HG03139 (cell line): ENCODE data around the gene JAM3.
"Not testable (repeated sequence)": the region's sequence is repeated elsewhere in the genome, so short reads cannot be mapped to it uniquely, and the experiment has no call there.

Experiments
- ATAC-seq: cut with Tn5 transposase; IDR thresholded peaks from one replicate; pipeline ENCODE4 v1.9.1; 2021; ENCODE audit not compliant: unreplicated experiment

Gene JAM3

GRCh38 chr11:134100171-134100570 lies 31.3 kb downstream of the JAM3 start:
- no peak for ATAC-seq

- no peak for ATAC-seq
Measured at GRCh38 chr11:134101282-134101681, 32.4 kb downstream of the JAM3 start.

DNA sequence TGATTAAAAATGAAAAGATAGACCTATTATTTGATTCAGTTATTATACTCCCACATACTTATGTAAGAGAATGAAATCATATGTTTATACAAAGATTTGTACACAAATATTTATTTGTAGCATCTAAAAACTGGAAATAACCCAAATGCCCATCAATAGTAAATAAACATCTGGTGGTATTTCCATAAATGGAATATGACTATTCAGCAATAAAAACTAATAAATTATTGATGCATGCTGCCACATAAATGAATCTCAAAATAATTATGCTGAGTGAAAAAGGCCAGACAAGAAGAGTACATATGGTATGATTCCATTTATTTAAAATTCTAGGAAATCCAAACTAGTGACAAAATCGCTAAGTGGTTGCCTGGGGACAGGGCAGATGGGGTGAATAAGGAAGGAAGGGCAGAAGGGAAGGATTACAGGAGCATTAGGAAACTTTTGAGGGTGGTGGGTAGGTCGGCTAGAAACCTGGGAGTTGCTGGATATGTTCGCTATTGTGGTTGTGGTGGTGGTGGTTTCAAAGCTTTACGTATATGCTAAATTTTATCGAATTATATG lies 41.5 kb downstream of the JAM3 start:
- no peak for ATAC-seq

DNA sequence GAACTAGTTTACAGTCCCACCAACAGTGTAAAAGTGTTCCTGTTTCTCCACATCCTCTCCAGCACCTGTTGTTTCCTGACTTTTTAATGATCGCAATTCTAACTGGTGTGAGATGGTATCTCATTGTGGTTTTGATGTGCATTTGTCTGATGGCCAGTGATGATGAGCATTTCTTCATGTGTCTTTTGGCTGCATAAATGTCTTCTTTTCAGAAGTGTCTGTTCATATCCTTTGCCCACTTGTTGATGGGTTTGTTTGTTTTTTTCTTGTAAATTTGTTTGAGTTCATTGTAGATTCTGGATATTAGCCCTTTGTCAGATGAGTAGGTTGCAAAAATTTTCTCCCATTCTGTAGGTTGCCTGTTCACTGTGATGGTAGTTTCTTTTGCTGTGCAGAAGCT lies 44.9 kb downstream of the JAM3 start:
- ATAC-seq = not testable (repeated sequence)

GRCh38 chr11:134116210-134116609 lies 47.3 kb downstream of the JAM3 start:
- no peak for ATAC-seq

GRCh38 chr11:134118006-134118405 lies 49.1 kb downstream of the JAM3 start:
- no peak for ATAC-seq

DNA sequence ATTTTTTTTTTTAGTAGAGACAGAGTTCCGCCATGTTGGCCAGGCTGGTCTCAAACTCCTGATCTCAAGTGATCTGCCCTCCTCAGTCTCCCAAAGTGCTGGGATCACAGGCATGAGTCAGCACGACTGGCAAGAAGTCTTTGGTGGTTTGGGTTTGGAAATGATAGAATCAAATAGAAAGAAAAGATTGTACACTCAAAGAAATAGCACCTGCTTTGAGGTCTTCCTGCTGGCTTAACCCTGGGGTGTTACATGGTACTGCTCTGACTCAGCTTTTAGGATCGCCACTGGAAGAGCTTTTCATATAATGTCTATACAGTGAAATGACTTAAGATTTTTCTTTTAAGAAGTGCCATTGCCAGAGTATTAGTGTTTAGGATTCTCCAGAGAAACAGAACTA lies 50.2 kb downstream of the JAM3 start:
- ATAC-seq = no peak

GRCh38 chr11:134120143-134120850 lies 51.4 kb downstream of the JAM3 start:
- no peak for ATAC-seq

- no peak for ATAC-seq
Measured at GRCh38 chr11:134120921-134121526, 52.2 kb downstream of the JAM3 start.

GRCh38 chr11:134124660-134125451 lies 56.0 kb downstream of the JAM3 start:
- no peak for ATAC-seq

- no peak for ATAC-seq
Measured at GRCh38 chr11:134125507-134125906, 56.6 kb downstream of the JAM3 start.

DNA sequence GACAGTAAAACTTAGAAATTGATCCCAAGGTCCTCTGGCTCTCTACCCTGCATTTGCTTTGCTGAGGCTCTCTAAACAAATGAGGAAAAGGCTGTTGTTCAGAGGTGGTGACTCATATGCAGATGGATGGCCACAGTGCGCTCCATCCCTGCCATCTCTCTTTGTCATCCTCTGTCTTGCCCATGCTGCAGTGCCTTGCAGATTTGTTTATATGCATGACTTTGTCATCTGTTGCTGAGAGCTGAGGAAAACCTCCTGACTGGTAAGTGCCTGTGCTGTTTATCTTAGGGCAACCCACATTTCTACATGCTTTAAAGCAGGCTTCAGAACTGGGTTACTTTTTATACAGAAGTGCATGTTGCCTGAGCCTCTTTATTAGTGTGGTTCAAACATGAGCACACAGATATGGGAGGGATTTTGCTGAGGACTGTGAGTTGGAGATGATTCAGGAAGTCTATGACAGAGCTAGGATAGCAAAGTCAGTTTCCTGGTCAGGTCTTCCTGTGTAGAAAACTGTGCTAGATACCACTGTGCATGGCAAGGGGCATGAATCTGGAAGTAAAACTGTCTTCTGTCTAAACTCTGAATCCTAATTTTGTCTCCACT lies 57.4 kb downstream of the JAM3 start:
- ATAC-seq = no peak

DNA sequence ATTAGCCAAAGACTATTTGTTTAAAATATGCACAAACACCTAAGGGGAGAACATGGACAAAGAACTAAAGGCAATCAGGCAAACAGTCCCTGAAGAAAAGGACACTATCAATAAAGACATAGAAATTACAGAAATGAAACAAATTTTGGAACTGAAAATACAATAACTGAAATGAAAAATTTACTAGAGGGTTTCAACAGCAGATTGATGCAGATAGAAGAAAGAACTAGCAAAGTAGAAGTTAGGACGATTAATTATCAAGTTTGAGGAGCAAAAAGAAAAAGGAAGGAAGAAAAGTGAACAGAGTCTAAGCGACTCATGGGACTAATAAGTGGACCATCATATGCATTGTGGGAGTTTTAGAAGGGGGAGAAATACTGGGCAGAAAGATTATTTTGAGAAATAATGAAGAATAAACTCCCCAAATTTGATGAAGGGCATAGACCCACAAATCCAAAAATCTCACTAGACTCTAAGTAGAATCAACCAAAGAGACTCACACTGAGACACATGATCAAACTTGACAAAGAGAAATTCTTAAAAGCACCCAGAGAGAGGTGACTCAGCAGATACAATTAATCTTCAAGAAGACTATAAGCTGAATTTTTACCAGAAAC lies 62.9 kb downstream of the JAM3 start:
- no peak for ATAC-seq

DNA sequence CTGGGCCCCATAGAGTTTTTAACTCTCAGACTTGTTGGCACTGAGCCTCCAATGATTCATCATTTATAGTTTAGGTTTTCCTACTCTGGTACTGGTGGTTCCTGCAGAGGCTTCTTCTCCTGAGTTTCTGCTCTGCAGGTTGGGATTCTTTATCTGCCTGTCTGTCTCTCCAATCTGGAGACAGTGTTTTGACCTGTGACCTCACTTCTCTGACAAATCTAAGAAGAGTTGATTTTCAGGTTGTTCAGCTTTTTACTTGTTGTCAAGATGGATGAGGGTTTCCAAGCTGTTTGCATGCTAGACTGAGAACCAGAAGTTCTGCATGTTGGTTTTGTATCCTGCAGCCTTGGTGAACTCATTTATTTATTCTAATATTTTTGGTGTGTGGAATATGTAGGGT lies 63.9 kb downstream of the JAM3 start:
- no peak for ATAC-seq

DNA sequence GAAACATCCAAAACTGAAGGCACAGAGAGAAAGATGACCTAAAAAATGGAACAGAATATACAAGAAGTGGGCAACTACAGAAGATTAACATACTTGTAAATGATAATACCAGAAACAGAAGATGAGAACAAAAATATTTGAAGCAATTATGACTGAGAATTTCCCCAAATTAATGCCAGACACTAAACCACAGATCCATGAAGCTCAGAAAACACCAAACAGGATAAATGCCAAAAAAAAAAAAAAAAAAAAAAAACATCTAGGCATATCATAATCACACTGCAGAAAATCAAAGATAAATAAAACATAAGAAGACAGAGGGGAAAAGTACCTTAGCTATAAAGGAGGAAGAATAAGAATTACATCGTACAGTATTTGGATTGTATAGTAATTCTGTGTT lies 65.3 kb downstream of the JAM3 start:
- no peak for ATAC-seq

GRCh38 chr11:134138376-134138775 lies 69.5 kb downstream of the JAM3 start:
- no peak for ATAC-seq

GRCh38 chr11:134139303-134139872 lies 70.5 kb downstream of the JAM3 start:
- no peak for ATAC-seq

- ATAC-seq = peak; percentile 70
Measured at GRCh38 chr11:134139873-134140331, 71.0 kb downstream of the JAM3 start.

- no peak for ATAC-seq
Measured at GRCh38 chr11:134140961-134141490, 72.2 kb downstream of the JAM3 start.

DNA sequence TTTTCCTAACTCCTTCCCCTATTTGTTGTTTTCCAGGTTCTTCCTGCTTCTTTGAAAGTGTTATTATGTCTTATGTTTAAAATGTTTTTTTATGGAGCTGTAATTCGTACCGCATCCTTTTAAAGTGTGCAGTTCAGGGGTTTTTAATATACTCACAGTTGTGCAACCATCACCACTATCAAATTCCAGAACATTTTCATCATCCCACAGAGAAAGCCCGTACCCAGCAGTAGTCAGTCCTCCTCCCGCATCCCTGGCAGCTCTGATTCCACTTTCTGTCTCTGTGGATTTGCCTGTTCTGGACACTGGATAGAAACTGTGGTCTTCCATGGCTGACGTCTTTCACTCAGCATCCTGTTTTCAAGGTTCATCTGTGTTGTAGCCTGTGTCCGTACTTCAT lies 73.7 kb downstream of the JAM3 start:
- ATAC-seq = no peak
